Right lobe of liver (tissue), 4 donors: ENCODE measurements around the gene PITX2.

Experiments
- POLR2A ChIP-seq: fragments of 450-650 bp; IDR thresholded peaks from one replicate; pipeline ENCODE4 v1.6.1; 2017; ENCODE audit warnings: antibody characterized with exemption, mild to moderate bottlenecking
- TF ChIP-seq, protein P1 (sequence below), 4 donors: fragments of 200-600 bp in 3 of 4; fragments of 450-650 bp in 1 of 4; IDR thresholded peaks; one replicate each; pipeline versions ENCODE4 v1.5.1 to v1.8.0; 2016 to 2022; ENCODE audit warnings: antibody characterized with exemption in 4 of 4, mild to moderate bottlenecking in 2 of 4
- donor health status: DM: no; HTN: no; CAD: no.
- donor health status: DM: no; HTN: no; CAD: no.
- donor health status: DM: no; HTN: yes; CAD: no.

GRCh38 chr4:110638089-110638746 lies 15.3 kb upstream of the PITX2 start:
- TF ChIP-seq, protein P1, sequence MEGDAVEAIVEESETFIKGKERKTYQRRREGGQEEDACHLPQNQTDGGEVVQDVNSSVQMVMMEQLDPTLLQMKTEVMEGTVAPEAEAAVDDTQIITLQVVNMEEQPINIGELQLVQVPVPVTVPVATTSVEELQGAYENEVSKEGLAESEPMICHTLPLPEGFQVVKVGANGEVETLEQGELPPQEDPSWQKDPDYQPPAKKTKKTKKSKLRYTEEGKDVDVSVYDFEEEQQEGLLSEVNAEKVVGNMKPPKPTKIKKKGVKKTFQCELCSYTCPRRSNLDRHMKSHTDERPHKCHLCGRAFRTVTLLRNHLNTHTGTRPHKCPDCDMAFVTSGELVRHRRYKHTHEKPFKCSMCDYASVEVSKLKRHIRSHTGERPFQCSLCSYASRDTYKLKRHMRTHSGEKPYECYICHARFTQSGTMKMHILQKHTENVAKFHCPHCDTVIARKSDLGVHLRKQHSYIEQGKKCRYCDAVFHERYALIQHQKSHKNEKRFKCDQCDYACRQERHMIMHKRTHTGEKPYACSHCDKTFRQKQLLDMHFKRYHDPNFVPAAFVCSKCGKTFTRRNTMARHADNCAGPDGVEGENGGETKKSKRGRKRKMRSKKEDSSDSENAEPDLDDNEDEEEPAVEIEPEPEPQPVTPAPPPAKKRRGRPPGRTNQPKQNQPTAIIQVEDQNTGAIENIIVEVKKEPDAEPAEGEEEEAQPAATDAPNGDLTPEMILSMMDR (IDR thresholded peaks at IDR 0.05), result no peak
- TF ChIP-seq POLR2A, result no peak
